ENCODE data around the gene MAML3. TPM values are rescaled to one million over a fixed set of nuclear protein-coding genes. Genes with fewer than 3 reads are reported as not detected.

Gene MAML3
- total RNA-seq, 1 donor from 2014 or later, result 6.7 TPM

- no peak for DNase-seq
Observed at GRCh38 chr4:139893801-139894200, 260.2 kb downstream of the MAML3 start.

DNA sequence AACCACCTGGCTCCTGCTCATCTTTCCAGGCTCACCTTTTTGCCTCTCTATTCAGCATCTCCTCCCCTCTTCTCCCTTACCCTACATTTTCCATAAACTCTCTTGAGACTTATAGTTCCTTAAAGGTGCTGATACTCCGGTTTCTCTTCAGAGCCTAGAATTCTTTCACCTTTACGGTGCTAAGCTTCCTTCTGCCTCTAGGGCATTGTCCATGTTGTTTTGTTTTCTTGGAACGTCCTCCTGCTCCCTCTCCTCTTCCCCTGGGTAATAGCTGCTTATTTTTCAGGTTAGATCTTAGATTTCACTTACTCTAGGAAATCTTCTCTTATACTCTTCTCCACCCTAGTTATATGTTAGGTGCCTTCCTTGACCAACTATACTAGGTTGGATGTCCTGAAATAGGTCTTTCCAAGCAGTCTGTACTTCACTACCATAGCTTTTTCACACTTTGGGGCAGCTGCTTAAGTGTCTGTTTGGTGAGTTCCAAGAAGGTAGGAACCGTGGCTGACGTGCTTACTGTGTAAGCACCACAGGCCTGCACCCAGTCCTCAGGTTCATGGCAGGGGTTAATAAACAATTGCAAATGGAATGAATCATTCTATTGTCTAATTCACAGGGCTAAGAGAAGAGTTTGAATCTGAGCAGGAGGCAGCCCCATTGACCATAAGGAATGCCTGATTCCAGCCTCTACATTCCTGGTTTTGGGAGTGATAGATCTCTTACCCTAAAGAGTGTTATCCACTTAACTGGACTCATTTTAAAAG lies 260.8 kb downstream of the MAML3 start:
- DNase-seq, result no peak

DNA sequence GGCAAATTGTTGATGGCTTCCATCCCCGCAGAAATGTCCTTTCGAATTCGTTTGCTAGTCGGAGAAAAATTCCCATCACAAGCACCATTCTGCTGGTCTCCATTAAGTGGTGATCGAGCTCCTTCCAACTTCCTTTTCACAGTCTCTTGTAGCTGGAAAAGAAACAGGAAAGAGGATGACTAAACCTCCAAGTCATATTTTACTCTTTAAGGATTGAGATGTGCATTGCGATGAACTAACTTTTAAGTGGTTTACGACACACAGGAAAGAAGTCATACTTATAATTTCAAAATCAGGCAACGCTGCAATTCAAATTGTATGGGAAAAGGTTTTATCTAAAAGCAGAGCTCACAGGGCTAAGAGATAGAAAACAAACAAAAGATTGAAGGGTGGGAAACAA lies 263.2 kb downstream of the MAML3 start:
- no peak for DNase-seq

DNA sequence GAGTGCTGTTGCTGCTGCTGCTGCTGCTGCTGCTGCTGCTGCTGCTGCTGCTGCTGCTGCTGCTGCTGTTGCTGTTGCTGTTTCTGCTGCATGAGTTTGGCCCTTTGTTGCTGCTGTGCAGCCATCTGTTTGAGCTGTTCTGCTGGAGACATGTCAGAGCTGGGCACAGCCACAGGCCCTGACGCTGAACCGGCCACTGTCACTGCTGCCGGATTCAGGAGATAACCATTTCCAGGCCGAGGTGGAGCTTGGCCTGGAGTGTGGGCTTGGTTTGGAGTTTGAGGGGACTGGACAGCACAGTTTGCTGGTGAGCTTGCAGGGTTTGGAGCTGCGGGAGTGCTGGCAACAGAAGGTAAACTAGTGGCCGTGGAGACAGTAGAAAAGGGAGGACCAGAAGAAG lies 264.1 kb downstream of the MAML3 start:
- no peak for DNase-seq

DNA sequence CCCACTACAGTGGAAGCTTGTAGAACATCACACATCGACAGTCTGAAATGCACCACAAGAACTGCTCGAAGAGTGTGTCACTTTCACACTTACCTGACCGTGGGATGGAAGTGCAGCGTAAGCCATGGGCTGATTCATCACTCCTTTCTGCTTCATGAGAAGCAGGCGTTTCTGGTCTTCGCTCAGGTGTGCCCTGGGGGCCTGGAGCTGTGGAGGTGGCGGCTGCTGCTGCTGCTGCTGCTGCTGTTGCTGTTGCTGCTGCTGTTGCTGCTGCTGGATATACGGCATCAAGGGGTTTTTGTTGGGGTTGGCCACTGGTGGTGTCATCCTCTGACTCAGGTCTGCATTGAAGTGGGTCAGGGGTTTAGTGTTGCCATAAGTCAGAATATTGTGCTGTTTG lies 264.7 kb downstream of the MAML3 start:
- DNase-seq, result no peak

- no peak for DNase-seq
Observed at GRCh38 chr4:139887962-139888735, 265.8 kb downstream of the MAML3 start.

GRCh38 chr4:139887376-139887802 lies 266.6 kb downstream of the MAML3 start:
- DNase-seq, result no peak

GRCh38 chr4:139886798-139887197 lies 267.2 kb downstream of the MAML3 start:
- no peak for DNase-seq

- no peak for DNase-seq
Observed at GRCh38 chr4:139884438-139884837, 269.5 kb downstream of the MAML3 start.

DNA sequence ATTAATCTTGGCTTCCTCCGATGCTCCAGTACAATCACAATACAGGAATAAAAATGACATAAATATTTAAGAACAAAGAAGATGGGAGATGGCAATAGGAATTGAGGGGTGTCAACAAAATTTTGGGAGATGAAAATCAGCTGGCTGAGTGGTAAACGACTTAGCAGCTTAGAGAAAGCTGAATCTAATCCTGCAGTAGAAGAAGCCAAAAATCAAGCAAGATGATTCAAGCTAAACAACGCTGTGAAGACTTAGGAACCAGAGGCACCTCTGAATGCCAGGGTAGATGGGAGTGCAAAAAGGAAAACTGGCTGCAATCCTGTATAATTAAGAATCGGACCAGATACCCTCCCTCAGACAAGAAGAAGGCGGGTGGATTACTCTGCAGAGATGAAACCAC lies 273.1 kb downstream of the MAML3 start:
- DNase-seq, result no peak

- DNase-seq, result no peak
Observed at GRCh38 chr4:139878050-139878449, 275.9 kb downstream of the MAML3 start.

DNA sequence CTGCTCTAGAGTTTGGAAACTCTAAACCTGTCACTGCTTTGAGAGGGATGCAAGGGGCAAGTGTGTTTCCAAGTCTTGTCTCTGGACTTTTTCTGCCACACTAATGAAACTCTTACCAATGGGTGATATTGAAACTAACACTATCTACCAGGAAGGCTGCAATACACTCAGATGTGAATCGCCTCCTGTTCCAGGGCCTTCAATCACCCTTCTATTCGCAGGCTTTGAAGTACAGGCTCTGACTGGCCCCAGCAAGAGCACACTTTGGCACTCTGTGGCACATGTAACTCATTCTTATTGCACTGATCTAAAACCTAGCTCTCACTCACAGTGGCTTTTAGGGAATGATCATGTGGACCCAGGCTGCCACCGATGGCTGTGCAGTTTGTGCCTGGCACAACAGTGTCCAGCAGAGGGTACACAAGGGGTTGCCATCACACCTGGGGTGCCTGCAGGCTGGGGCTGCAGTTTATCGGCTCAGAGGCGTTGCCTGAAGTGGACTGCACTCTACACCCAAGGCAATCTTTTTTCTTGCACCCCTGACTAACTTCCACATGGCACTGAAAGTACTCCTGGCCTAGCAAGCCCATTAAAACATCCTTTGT lies 277.5 kb downstream of the MAML3 start:
- DNase-seq, result no peak

DNA sequence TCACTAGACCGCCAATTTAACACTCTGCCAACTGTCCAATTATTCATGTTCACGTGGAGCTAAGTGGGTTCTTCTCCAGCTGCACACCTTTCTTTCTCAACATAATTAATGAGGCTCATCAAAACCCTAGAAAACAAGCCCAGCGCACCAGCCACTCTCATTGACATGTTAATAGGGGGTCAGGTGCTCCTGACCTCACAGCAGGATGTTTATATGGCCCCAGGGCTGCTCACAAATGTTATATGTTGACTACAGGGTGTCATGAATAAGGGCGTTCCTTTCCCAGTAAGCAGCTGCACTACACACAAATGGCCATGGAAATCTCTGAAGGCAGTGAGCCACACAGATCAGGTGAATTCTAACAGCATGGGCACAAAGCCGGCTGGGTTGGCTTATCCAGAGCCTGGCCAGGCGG lies 278.6 kb downstream of the MAML3 start:
- DNase-seq, result no peak

DNA sequence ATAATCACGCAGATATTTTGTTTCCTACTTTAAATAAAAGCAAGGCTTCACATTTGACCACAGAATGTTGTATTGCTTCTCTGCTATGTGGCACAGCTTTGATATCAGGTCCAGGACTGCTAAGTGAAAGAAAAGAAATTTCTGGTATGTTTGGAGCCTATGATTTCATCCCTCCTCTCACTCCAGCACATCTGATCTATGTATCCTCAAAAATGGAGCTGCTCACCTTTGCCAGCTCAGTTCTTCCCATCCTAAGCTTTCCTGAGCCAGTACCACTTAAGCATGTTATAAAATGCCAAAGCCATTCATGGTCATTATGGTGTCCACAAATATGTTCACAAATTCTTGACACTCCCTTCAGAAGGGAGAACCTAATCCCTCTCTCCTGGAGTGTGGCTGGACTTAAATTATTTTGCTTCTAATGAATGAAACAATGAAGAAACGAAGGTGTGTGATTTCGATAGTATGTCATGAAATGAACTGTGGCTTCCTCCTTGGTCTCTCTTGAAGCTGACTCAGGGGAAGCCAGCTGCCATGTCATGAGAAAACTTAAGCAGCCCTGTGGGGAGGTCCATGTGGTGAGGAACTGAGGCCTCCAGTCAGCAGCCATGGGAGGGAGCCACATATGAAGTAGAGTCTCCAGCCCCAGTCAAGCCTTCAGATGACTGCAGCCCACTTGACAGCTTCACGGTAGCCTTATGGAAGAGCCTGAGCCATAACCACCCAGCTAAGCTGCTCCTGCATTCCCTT lies 280.7 kb downstream of the MAML3 start:
- DNase-seq, result no peak

- DNase-seq, result no peak
Observed at GRCh38 chr4:139872274-139872673, 281.7 kb downstream of the MAML3 start.

DNA sequence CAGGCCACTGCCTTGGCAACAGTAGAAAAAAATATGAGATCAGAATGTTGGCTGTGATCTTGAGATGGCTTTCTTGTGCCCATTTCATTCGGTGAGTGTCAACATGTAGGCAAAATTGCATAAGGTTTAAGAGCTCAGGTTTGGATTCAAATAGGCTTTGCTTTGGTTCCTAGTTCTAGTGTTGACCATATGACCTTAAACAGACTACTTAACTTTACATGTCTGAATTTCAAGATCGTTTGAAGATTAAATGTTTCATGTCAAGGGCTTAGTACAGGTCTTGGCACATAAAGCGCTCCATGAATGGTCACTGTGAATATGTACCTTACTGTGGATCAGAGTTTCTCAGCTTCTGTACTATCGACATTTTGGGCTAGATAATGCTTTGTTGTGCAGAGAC lies 284.2 kb downstream of the MAML3 start:
- no peak for DNase-seq

- no peak for DNase-seq
Observed at GRCh38 chr4:139866276-139866962, 287.6 kb downstream of the MAML3 start.

GRCh38 chr4:139865537-139865936 lies 288.4 kb downstream of the MAML3 start:
- DNase-seq, result no peak

GRCh38 chr4:139863531-139863930 lies 290.5 kb downstream of the MAML3 start:
- no peak for DNase-seq

- no peak for DNase-seq
Observed at GRCh38 chr4:139861471-139861870, 292.5 kb downstream of the MAML3 start.

- DNase-seq, result no peak
Observed at GRCh38 chr4:139860435-139861024, 293.5 kb downstream of the MAML3 start.

DNA sequence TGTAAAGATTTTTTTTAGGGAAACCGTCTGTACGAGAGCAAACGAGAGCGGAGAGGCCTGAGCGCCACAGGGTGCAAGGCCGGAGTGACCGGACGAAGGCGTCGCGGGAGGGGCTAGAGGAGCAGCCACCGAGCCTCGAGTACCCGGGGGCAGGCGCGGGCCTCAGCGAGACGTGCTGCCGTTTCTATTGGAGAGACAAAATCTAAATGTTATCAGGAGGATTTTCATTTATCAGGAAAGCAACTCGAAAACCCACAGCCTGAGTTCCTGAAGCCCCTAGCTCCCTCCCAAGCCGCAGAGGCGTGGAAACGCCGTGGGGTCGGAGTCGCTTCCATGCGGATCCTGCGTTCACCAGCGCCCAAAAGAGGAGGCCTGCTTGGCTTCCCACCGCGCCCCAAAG lies 294.1 kb downstream of the MAML3 start:
- DNase-seq, result no peak

Measured in skin of body (tissue), 2 donors.